GM18507 (cell line): ENCODE results near the gene BBOX1.
"Not testable (repeated sequence)": the region's sequence is repeated elsewhere in the genome, so short reads cannot be mapped to it uniquely, and the experiment has no call there.

Experiments used
- DNase-seq: peaks from one replicate; pipeline ENCODE4 v3.0.0; 2011; ENCODE audit warnings: low read depth; ENCODE audit not compliant: insufficient read length; ENCODE audit errors: extremely low spot score
- FAIRE-seq: peaks from 2 replicates; lab custom pipeline; 2011; peaks lifted over from hg19 to GRCh38; lab: Jason Lieb, UNC

Gene BBOX1

DNA sequence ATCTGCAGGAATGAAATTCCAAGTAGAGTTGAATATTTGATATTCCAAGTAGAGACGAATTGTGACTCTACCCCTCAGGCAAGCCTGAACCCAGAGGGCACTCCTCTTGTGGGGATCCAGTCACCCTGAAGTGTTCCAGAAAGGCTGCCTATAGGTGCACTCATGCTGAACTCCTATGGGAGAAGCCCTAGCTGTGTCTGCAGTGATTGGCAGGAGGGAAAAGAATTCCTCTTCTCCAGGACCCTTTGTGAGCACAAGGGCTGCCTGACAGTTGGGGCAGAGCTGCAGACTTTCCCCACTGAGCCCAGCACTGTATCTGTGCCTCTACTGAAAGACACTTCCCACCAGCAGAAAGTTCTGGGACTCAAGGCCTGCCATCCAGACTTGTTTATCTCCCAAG is 35.0 kb downstream of the BBOX1 start:
- DNase-seq (no peak), FAIRE-seq (no peak)

DNA sequence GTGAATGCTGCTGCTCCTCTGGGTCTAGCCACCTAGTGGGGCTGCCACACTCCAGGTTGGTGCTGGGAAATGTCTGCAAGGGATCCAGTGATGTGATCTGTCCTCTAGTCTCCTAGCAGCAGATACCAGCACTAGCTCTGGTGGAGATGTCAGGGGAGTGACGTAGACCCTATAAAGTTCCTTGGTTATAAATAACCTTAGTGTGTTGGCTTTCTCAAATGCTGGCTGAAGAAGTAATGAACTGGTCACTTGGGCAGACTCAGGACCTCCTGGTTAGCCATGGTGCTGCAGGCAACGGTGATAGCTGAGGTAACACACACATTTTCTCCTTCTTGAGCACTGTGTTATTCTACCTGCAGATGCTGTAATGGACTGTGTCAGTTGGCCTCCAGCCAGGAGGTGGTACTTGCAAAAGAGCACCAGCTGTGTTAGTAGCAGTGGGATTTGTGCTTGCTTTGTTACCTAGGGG is 35.5 kb downstream of the BBOX1 start:
- FAIRE-seq (no peak), DNase-seq (no peak)

GRCh38 chr11:27081056-27081455 is 40.4 kb downstream of the BBOX1 start:
- FAIRE-seq: no peak
- DNase-seq: no peak

- DNase-seq (no peak), FAIRE-seq (no peak)
Measured at GRCh38 chr11:27083241-27083640, 42.6 kb downstream of the BBOX1 start.

- no peak for FAIRE-seq
- no peak for DNase-seq
Measured at GRCh38 chr11:27083782-27084181, 43.2 kb downstream of the BBOX1 start.

- FAIRE-seq (no peak), DNase-seq (no peak)
Measured at GRCh38 chr11:27084518-27084917, 43.9 kb downstream of the BBOX1 start.

- DNase-seq (no peak), FAIRE-seq (no peak)
Measured at GRCh38 chr11:27085111-27085510, 44.5 kb downstream of the BBOX1 start.

- no peak for DNase-seq
- FAIRE-seq: no peak
Measured at GRCh38 chr11:27085605-27086004, 45.0 kb downstream of the BBOX1 start.

DNA sequence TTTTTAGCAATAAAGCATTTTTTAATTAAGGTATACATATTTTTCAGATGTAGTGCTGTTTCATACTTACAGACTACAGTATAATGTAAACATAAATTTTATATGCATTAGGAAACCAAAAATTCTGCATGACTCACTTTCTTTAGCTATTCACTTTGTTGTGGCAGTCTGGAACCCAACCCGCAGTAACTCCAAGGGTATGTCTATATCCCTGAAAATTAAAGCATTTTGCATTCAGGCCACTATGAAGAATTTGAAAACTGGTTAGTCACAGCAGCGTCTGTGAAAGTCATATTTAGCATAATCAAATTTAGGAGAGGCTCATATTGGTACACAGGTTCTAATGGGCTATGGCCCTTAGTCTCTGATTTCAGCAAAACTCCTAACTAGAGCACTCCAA is 46.8 kb downstream of the BBOX1 start:
- no peak for FAIRE-seq
- DNase-seq: no peak

DNA sequence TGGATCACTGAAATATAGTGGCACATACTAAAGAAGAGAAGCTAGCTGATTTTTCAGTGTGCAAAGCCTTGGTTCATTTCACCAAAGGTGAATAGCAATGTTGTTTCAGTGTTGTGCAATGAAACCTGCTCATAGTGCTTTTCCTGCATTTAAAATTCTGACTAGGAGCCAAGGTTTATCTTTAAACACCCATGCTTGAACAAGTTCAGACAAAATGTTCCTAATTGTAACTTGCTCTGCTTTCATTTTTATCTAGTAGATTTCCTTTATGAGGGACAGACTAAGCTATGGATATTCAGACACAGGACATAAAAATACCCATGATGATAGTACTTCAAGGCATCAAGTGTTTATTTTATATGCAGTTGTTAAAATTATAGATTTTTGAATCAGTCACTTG is 47.7 kb downstream of the BBOX1 start:
- DNase-seq (no peak), FAIRE-seq (no peak)

DNA sequence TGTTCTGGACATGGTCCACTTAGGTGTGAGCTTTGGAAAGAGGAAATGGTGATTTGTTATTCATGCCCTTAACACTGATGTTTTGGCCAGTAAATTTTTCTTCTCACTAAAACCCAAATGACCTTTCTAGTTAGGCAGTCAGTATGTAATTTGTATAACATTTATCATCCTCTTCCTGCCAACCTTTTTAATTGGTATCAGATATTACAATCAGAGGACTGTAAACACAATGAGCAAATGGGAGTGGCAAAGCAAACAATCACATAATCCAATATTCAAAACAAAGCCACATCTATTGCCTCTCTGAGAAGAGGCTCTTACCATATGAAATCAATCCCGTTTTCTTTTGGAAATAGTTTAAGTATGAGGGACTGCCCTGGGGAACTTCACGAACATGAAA is 49.1 kb downstream of the BBOX1 start:
- FAIRE-seq: no peak

DNA sequence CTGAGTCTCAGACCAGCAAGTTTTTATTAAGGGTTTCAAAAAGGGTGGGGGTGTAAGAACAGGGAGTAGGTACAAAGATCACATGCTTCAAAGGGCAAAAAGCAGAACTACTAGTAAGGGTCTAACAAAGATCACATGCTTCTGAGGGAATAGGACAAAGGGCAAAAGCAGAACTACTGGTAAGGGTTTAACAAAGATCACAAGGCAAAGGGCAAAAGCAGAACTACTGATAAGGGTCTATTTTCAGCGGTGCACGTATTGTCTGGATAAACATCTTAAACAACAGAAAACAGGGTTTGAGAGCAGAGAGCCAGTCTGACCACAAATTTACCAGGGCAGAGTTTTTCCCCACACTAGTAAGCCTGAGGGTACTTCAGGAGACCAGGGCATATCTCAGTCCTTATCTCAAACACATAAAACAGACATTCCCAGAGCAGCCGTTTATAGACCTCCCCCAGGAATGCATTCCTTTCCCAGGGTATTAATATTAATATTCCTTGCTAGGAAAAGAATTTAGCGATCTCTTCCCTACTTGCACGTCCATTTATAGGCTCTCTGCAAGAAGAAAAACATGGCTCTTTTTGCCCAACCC is 49.8 kb downstream of the BBOX1 start:
- not testable (repeated sequence) for FAIRE-seq, DNase-seq

More for the DNA sequence above, 49.1 kb downstream of the BBOX1 start:
- no peak for DNase-seq

GRCh38 chr11:27094120-27094519 is 53.5 kb downstream of the BBOX1 start:
- FAIRE-seq (no peak), DNase-seq (no peak)

GRCh38 chr11:27095059-27095458 is 54.4 kb downstream of the BBOX1 start:
- FAIRE-seq (no peak), DNase-seq (no peak)

- FAIRE-seq: no peak
- no peak for DNase-seq
Measured at GRCh38 chr11:27095887-27096286, 55.3 kb downstream of the BBOX1 start.

DNA sequence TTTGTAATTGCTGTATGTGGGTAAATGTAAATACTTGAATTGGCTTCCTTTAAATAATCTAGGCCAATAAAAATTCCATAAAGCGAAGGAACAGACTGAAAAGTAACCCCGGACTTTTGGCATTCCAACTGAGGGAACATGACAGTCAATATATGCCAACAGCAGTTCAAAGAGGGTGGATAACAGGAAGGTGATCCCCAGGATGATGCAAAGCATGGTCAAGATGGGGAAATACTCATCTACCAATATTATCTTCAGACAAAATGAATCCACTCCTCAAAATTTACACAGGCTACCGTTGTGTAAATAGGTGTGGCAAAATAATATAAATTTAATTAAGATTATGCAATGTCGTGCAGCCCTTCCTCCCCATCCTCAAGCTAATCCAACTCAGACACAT is 56.9 kb downstream of the BBOX1 start:
- FAIRE-seq: no peak
- DNase-seq: no peak

- FAIRE-seq (no peak), DNase-seq (no peak)
Measured at GRCh38 chr11:27100534-27100933, 59.9 kb downstream of the BBOX1 start.

GRCh38 chr11:27107548-27107947 is 66.9 kb downstream of the BBOX1 start:
- DNase-seq: no peak
- FAIRE-seq: no peak

DNA sequence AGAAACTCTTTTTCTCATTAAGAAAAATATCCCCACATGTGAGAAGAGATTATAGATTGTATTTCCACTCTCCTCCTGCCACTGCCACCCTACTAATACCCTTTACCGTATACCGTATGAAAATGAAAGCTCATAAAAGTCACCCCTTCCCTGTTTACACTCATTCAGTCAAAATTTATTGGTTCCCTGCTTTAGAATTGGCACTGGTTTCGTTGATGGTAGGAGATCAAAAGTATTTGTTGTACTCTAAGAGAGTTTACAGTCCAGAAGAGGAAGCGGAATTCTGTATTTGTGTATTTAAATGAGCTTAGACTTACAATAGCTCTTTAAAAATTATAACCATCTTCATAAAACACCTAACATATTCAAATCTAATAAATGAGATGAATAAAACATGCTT is 68.2 kb downstream of the BBOX1 start:
- FAIRE-seq: no peak
- DNase-seq: no peak

DNA sequence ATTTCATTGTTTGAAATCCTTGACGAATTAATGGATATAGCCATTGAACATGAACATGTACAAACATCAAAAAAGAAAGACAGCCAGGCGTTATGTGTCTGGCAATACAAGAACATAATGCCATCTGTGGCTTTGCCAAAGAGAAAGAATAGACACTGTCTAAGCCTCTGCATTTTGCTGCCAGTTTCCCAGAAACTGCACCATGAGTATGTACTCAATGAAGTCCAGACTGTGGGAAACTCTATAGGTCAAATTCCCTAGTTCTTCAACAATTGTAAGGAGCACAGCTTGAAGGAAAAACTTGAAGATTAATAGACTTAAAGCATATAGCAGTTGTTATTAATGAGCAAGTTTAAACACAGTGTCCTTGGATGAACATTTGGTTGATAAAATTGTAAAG is 71.3 kb downstream of the BBOX1 start:
- DNase-seq (no peak), FAIRE-seq (no peak)

GRCh38 chr11:27112946-27113345 is 72.3 kb downstream of the BBOX1 start:
- no peak for FAIRE-seq

GRCh38 chr11:27115051-27115650 is 74.5 kb downstream of the BBOX1 start:
- DNase-seq: no peak
- FAIRE-seq: no peak

More at GRCh38 chr11:27112946-27113345, 72.3 kb downstream of the BBOX1 start:
- DNase-seq: no peak
